ENCODE results near the gene ZNF208.

GRCh38 chr19:22026687-22027086 lies 15.9 kb upstream of the ZNF208 start:
- TF ChIP-seq POLR2AphosphoS5 (IDR thresholded peaks at IDR 0.05): no peak
- TF ChIP-seq CTCF (IDR thresholded peaks at IDR 0.05): no peak
- no peak for TF ChIP-seq POLR2A (IDR thresholded peaks at IDR 0.05)
- no peak for TF ChIP-seq EP300 (IDR thresholded peaks at IDR 0.05)

All from suprapubic skin (tissue), 4 donors.